Measurements from ENCODE around the gene C16orf95. TPM values are rescaled to one million over a fixed set of nuclear protein-coding genes. Genes with fewer than 3 reads are reported as not detected.

C16orf95 gene
- total RNA-seq, 1 donor from 2014 or later, result 4.8 TPM

GRCh38 chr16:87316450-87316922 is 706 bp downstream of the C16orf95 start:
- H3K9me3 Mint-ChIP-seq, result no peaks in the 10 kb centered on the region

DNA sequence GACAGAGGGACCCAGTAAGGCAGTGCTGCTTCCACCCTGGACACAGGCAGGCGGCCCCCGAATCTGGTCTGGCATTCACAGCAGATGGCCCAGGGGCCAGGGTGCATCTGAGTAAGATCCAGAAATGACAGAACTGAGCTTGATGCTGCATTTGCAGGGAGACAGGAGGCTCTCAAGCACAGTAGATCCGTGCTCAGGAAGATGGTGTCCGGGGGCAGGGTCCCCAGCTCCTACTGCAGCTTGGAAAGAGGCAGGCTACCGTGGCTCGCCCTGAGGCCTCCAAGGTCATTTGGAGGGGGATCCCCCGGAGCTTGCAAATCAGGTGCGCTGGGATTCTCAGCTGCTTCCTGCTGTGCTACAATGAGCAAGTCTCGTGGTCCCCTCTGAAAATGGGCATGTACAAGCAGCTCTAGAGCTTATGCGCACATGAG is 2.2 kb downstream of the C16orf95 start:
- H3K27me3 Mint-ChIP-seq (ENCODE audit: insufficient read depth, low read depth), result peaks cover 4% of the 10 kb centered on the region
- no peaks in the 10 kb centered on the region for H3K36me3 Mint-ChIP-seq
- H3K4me1 Mint-ChIP-seq, result peaks cover 12% of the 10 kb centered on the region
- Histone ChIP-seq H4K20me1 (ENCODE audit: low read depth) (no peaks in the 10 kb centered on the region), H3F3A (ENCODE audit: low read depth) (peaks cover 14% of the 10 kb centered on the region), H3K27ac (no peak overlapping the region), H3K4me1 (peaks cover 5% of the 10 kb centered on the region), H3K9me3 (ENCODE audit: low read depth) (no peaks in the 10 kb centered on the region), H2AFZ (replicated peaks) (no peak overlapping the region), H3K79me2 (ENCODE audit: low read depth) (peaks cover 17% of the 10 kb centered on the region), H3K4me3 (no peak overlapping the region), H3K9ac (no peak overlapping the region), H3K27me3 (no peaks in the 10 kb centered on the region), H3K4me2 (no peak overlapping the region), H3K36me3 (no peaks in the 10 kb centered on the region)
- DNase-seq (ENCODE audit: low spot score), result no peak
- H3K27ac Mint-ChIP-seq, result no peak overlapping the region
- no peak overlapping the region for H3K4me3 Mint-ChIP-seq
- no peaks in the 10 kb centered on the region for H3K9me3 Mint-ChIP-seq
- no peak for TF ChIP-seq EZH2 (IDR thresholded peaks at IDR 0.05)
- no peak for TF ChIP-seq EZH2phosphoT487 (IDR thresholded peaks at IDR 0.05)
- no peak for TF ChIP-seq CTCF (IDR thresholded peaks at IDR 0.05)

More at GRCh38 chr16:87316450-87316922, 706 bp downstream of the C16orf95 start:
- Histone ChIP-seq H3K4me2 (peak overlapping the region; percentile 91), H3K27me3 (no peaks in the 10 kb centered on the region), H3F3A (ENCODE audit: low read depth) (peaks cover 14% of the 10 kb centered on the region), H3K9ac (no peak overlapping the region), H3K36me3 (no peaks in the 10 kb centered on the region), H3K79me2 (ENCODE audit: low read depth) (peaks cover 17% of the 10 kb centered on the region), H4K20me1 (ENCODE audit: low read depth) (no peaks in the 10 kb centered on the region), H3K9me3 (ENCODE audit: low read depth) (no peaks in the 10 kb centered on the region), H3K4me3 (peak overlapping the region; percentile 92), H2AFZ (replicated peaks) (no peak overlapping the region), H3K27ac (no peak overlapping the region), H3K4me1 (peaks cover 5% of the 10 kb centered on the region)
- no peaks in the 10 kb centered on the region for H3K36me3 Mint-ChIP-seq
- H3K4me1 Mint-ChIP-seq, result peaks cover 12% of the 10 kb centered on the region
- peak overlapping the region; percentile 25 for H3K27ac Mint-ChIP-seq
- H3K27me3 Mint-ChIP-seq (ENCODE audit: insufficient read depth, low read depth), result peaks cover 4% of the 10 kb centered on the region
- H3K4me3 Mint-ChIP-seq, result peak overlapping the region; percentile 96
- DNase-seq (ENCODE audit: low spot score), result no peak
- TF ChIP-seq CTCF (IDR thresholded peaks at IDR 0.05) (no peak), EZH2phosphoT487 (IDR thresholded peaks at IDR 0.05) (no peak), EZH2 (IDR thresholded peaks at IDR 0.05) (no peak)

- Mint-ChIP-seq H3K9me3 (no peaks in the 10 kb centered on the region), H3K4me3 (no peak overlapping the region), H3K27ac (no peak overlapping the region), H3K4me1 (peaks cover 3% of the 10 kb centered on the region), H3K36me3 (peaks cover 4% of the 10 kb centered on the region), H3K27me3 (ENCODE audit: insufficient read depth, low read depth) (peaks cover 2% of the 10 kb centered on the region)
- no peaks in the 10 kb centered on the region for H3K79me2 ChIP-seq (ENCODE audit: low read depth)
- no peaks in the 10 kb centered on the region for H3K4me1 ChIP-seq
- peaks cover 6% of the 10 kb centered on the region for H3F3A ChIP-seq (ENCODE audit: low read depth)
- H3K9ac ChIP-seq, result no peak overlapping the region
- H3K27me3 ChIP-seq, result no peaks in the 10 kb centered on the region
- no peak overlapping the region for H3K4me2 ChIP-seq
- H3K27ac ChIP-seq, result no peak overlapping the region
- H4K20me1 ChIP-seq (ENCODE audit: low read depth), result no peaks in the 10 kb centered on the region
- no peak overlapping the region for H3K4me3 ChIP-seq
- H3K36me3 ChIP-seq, result no peaks in the 10 kb centered on the region
- no peak for DNase-seq (ENCODE audit: low spot score)
- H2AFZ ChIP-seq (replicated peaks), result no peak overlapping the region
- TF ChIP-seq CTCF (IDR thresholded peaks at IDR 0.05) (no peak), EZH2 (IDR thresholded peaks at IDR 0.05) (no peak), EZH2phosphoT487 (IDR thresholded peaks at IDR 0.05) (no peak)
- H3K9me3 ChIP-seq (ENCODE audit: low read depth), result no peaks in the 10 kb centered on the region
Observed at GRCh38 chr16:87312008-87312407, 5.2 kb downstream of the C16orf95 start.
